Loucy (cell line): Measurements from ENCODE around the gene TPO.

Source experiments
- H2AFZ ChIP-seq: fragments of 200-600 bp; sonication (generic); 2 replicates; pipeline ENCODE4 v1.6.0; 2016; ENCODE audit warnings: antibody characterized with exemption, mild to moderate bottlenecking, low read length, moderate library complexity
- H3F3A ChIP-seq: fragments of 200-600 bp; 2 replicates; pipeline ENCODE4 v1.6.0; 2016; ENCODE audit warnings: antibody characterized with exemption, low read depth, mild to moderate bottlenecking
- H3K27me3 ChIP-seq: fragments of 200-600 bp; sonication (generic); 2 replicates; pipeline ENCODE4 v1.6.1; 2014; ENCODE audit warnings: low read length, mild to moderate bottlenecking; ENCODE audit not compliant: insufficient read depth, poor library complexity, severe bottlenecking
- H3K36me3 ChIP-seq: fragments of 200-600 bp; sonication (generic); 2 replicates; pipeline ENCODE4 v1.6.1; 2016; ENCODE audit warnings: low read length; ENCODE audit not compliant: insufficient read depth
- H3K4me1 ChIP-seq: fragments of 200-600 bp; sonication (generic); 2 replicates; pipeline ENCODE4 v1.5.1; 2014; ENCODE audit warnings: low read length, mild to moderate bottlenecking; ENCODE audit not compliant: insufficient read depth, poor library complexity, severe bottlenecking
- H3K4me2 ChIP-seq: fragments of 200-600 bp; sonication (generic); 2 replicates; pipeline ENCODE4 v1.6.0; 2014; ENCODE audit warnings: antibody characterized with exemption, low read length, low read depth, mild to moderate bottlenecking; ENCODE audit not compliant: poor library complexity, severe bottlenecking
- H3K4me3 ChIP-seq: fragments of 200-600 bp; sonication (generic); 2 replicates; pipeline ENCODE4 v1.5.1; 2014; ENCODE audit warnings: low read length, mild to moderate bottlenecking, mixed read lengths; ENCODE audit not compliant: poor library complexity, severe bottlenecking
- H3K79me2 ChIP-seq: fragments of 200-600 bp; sonication (generic); 2 replicates; pipeline ENCODE4 v1.6.1; 2014; ENCODE audit warnings: low read length; ENCODE audit not compliant: insufficient read depth
- H3K9ac ChIP-seq: fragments of 200-600 bp; sonication (generic); 2 replicates; pipeline ENCODE4 v1.6.0; 2014; ENCODE audit warnings: mild to moderate bottlenecking, low read depth, low read length, moderate library complexity; ENCODE audit not compliant: poor library complexity, severe bottlenecking
- H3K9me2 ChIP-seq: fragments of 200-600 bp; sonication (generic); replicated peaks from 2 replicates; pipeline ENCODE4 v1.6.1; 2016; ENCODE audit warnings: low read depth, low read length, mixed read lengths
- H3K9me3 ChIP-seq: fragments of 200-600 bp; sonication (generic); 2 replicates; pipeline ENCODE4 v1.6.1; 2014; ENCODE audit warnings: mild to moderate bottlenecking, antibody characterized with exemption, low read length, low read depth; ENCODE audit not compliant: insufficient read depth
- H4K20me1 ChIP-seq: fragments of 200-600 bp; sonication (generic); 2 replicates; pipeline ENCODE4 v1.6.0; 2014; ENCODE audit warnings: antibody characterized with exemption, low read length, mild to moderate bottlenecking; ENCODE audit not compliant: insufficient read depth, poor library complexity, severe bottlenecking
- EZH2phosphoT487 ChIP-seq: fragments of 200-600 bp; IDR thresholded peaks from 2 replicates; pipeline ENCODE4 v1.6.1; 2018; ENCODE audit warnings: antibody characterized with exemption, mild to moderate bottlenecking, moderate library complexity, borderline replicate concordance
- TF ChIP-seq, protein P1 (sequence below): fragments of 200-600 bp; sonication (generic); conservative IDR thresholded peaks from 2 replicates; pipeline ENCODE4 v1.5.1; 2014; ENCODE audit warnings: mild to moderate bottlenecking, antibody characterized with exemption, low read length

Gene TPO

GRCh38 chr2:1550076-1550475 lies 136.8 kb downstream of the TPO start:
- H2AFZ ChIP-seq = no peak overlapping the region
- no peaks in the 10 kb centered on the region for H3K9me3 ChIP-seq
- no peaks in the 10 kb centered on the region for H3K27me3 ChIP-seq
- no peak overlapping the region for H3K4me2 ChIP-seq
- no peak overlapping the region for H3K9ac ChIP-seq
- H3K36me3 ChIP-seq = no peaks in the 10 kb centered on the region
- no peak overlapping the region for H3K4me3 ChIP-seq
- H3F3A ChIP-seq = no peaks in the 10 kb centered on the region
- TF ChIP-seq EZH2phosphoT487 = no peak
- TF ChIP-seq, protein P1, sequence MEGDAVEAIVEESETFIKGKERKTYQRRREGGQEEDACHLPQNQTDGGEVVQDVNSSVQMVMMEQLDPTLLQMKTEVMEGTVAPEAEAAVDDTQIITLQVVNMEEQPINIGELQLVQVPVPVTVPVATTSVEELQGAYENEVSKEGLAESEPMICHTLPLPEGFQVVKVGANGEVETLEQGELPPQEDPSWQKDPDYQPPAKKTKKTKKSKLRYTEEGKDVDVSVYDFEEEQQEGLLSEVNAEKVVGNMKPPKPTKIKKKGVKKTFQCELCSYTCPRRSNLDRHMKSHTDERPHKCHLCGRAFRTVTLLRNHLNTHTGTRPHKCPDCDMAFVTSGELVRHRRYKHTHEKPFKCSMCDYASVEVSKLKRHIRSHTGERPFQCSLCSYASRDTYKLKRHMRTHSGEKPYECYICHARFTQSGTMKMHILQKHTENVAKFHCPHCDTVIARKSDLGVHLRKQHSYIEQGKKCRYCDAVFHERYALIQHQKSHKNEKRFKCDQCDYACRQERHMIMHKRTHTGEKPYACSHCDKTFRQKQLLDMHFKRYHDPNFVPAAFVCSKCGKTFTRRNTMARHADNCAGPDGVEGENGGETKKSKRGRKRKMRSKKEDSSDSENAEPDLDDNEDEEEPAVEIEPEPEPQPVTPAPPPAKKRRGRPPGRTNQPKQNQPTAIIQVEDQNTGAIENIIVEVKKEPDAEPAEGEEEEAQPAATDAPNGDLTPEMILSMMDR = no peak
- no peaks in the 10 kb centered on the region for H4K20me1 ChIP-seq
- H3K4me1 ChIP-seq = no peaks in the 10 kb centered on the region
- H3K9me2 ChIP-seq = no peaks in the 10 kb centered on the region
- no peaks in the 10 kb centered on the region for H3K79me2 ChIP-seq

- H2AFZ ChIP-seq = peak overlapping the region; percentile 75
- H3F3A ChIP-seq = no peaks in the 10 kb centered on the region
- no peaks in the 10 kb centered on the region for H4K20me1 ChIP-seq
- H3K36me3 ChIP-seq = no peaks in the 10 kb centered on the region
- H3K9me3 ChIP-seq = no peaks in the 10 kb centered on the region
- no peaks in the 10 kb centered on the region for H3K27me3 ChIP-seq
- H3K79me2 ChIP-seq = no peaks in the 10 kb centered on the region
- H3K4me2 ChIP-seq = no peak overlapping the region
- no peak overlapping the region for H3K9ac ChIP-seq
- TF ChIP-seq, protein P1 = peak; percentile 97
- no peak for TF ChIP-seq EZH2phosphoT487
- no peaks in the 10 kb centered on the region for H3K4me1 ChIP-seq
- H3K4me3 ChIP-seq = no peak overlapping the region
- H3K9me2 ChIP-seq = no peaks in the 10 kb centered on the region
Observed at GRCh38 chr2:1550658-1551316, 137.5 kb downstream of the TPO start.

- no peaks in the 10 kb centered on the region for H3K9me3 ChIP-seq
- H3K4me3 ChIP-seq = no peak overlapping the region
- H3K27me3 ChIP-seq = no peaks in the 10 kb centered on the region
- H3K9ac ChIP-seq = no peak overlapping the region
- H2AFZ ChIP-seq = no peak overlapping the region
- no peaks in the 10 kb centered on the region for H3K9me2 ChIP-seq
- H3K36me3 ChIP-seq = no peaks in the 10 kb centered on the region
- H4K20me1 ChIP-seq = no peaks in the 10 kb centered on the region
- no peaks in the 10 kb centered on the region for H3K4me1 ChIP-seq
- H3K79me2 ChIP-seq = no peaks in the 10 kb centered on the region
- H3K4me2 ChIP-seq = no peak overlapping the region
- TF ChIP-seq EZH2phosphoT487 = no peak
- TF ChIP-seq, protein P1 = no peak
- no peaks in the 10 kb centered on the region for H3F3A ChIP-seq
Observed at GRCh38 chr2:1551905-1552304, 138.6 kb downstream of the TPO start.
